GM18517 (cell line): ENCODE results near the gene TMEM128.
"Not testable (repeated sequence)": the region's sequence is repeated elsewhere in the genome, so short reads cannot be mapped to it uniquely, and the experiment has no call there.

Source experiments
- ATAC-seq: cut with Tn5 transposase; IDR thresholded peaks from one replicate; pipeline ENCODE4 v1.9.1; 2021; ENCODE audit warnings: mild to moderate bottlenecking, moderate library complexity; ENCODE audit not compliant: unreplicated experiment

The TMEM128 gene

DNA sequence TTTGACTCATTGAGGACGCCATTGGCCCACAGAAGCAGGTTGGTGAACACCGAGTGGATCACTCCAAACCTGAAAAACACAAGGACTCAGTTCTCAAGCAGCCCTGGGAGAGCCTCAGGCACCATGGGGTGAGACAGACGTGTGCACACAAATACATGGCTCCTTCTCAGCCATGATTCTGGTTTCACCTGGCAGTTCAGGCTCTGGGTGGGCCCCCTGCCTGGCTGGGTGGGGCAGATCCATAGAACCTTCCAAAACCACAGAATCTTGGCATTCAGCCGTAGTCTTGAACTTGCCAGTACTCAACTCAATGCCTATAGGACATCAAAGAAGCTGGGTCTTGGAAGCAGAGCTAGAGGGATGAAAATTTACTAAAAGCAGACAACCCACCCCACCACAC is 45.5 kb downstream of the TMEM128 start:
- ATAC-seq = no peak

DNA sequence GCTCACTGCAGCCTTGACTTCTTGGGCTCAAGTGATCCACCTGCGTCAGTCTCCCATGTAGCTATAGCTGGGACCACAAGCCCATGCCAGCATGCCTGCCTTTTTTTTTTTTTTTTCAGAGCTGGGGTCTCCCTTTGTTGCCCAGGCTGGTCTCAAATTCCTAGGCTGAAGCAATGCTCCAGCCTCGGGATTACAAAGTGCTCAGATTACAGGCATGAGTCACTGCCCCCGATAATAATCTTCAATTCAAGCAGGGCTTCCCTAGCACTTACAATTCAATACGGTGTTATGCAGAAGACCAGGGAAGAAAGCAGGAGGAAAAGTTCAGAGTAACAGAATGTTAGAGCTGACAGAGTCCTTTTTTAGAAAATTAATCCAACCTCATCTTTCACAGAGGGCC is 47.4 kb downstream of the TMEM128 start:
- no peak for ATAC-seq

DNA sequence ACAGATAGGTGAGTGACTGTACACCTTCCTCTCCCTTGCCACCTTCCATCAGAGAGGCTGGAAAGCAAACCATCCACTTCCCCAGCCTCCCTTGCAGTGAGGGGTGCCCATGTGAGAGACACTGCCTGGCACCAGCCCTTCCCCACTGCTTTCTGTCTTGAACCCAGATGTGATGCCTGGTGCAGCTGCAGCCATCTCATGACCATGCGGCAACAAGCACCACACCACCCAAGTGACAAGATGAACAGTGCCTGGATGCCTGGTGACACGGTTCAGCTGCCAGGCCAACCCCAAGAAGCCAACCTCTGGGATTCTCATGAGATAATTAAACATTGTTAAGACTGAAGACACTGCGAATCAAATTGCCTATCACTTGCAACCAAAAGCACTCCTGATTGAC is 52.7 kb downstream of the TMEM128 start:
- no peak for ATAC-seq

DNA sequence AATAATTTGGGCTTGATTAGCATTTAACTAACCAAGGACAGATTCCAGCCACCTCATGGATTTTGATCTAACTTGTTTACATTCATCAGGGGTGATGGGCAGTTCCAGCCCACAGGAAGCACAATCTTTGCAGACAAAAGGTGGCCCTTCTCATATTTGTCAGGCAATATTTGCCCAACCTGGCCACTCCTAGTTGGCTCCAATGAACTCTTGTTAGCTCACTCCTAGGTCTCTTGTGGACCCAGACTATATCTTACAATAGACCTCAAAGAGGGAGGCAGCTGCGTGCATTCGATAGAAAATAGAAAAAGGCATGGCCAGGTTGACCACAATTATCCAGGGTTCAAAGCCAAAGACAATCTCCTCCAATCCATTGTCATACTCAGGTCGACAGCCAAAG is 59.5 kb downstream of the TMEM128 start:
- ATAC-seq = not testable (repeated sequence)
